ENCODE data around the gene BUB1B. TPM values are rescaled to one million over a fixed set of nuclear protein-coding genes. Genes with fewer than 3 reads are reported as not detected.

BUB1B gene
- total RNA-seq, 2 donors from 2014 or later = 10.2 to 48.3 TPM

GRCh38 chr15:40190591-40190990, 29.7 kb downstream of the BUB1B start:
- Histone ChIP-seq H3K4me3 (no peak overlapping the region), H3K36me3 (no peaks in the 10 kb centered on the region), H3K27me3 (no peaks in the 10 kb centered on the region), H3K9me3 (no peaks in the 10 kb centered on the region), H3K4me1 (no peaks in the 10 kb centered on the region), H3K27ac (no peak overlapping the region), H3K9ac (ENCODE audit: low read depth in 2 of 2, low read length in 2 of 2) (no peak overlapping the region)
- TF ChIP-seq CTCF (IDR thresholded peaks at IDR 0.05) = no peak
- intact Hi-C loops (cut with DNase I) = no loop called here
- no peak for DNase-seq

GRCh38 chr15:40192942-40193341, 32.1 kb downstream of the BUB1B start:
- Histone ChIP-seq H3K4me1 (no peaks in the 10 kb centered on the region), H3K27me3 (no peaks in the 10 kb centered on the region), H3K36me3 (no peaks in the 10 kb centered on the region), H3K9ac (ENCODE audit: low read depth in 2 of 2, low read length in 2 of 2) (no peak overlapping the region), H3K9me3 (no peaks in the 10 kb centered on the region), H3K27ac (no peak overlapping the region), H3K4me3 (no peak overlapping the region)
- no peak for TF ChIP-seq CTCF (IDR thresholded peaks at IDR 0.05)
- intact Hi-C loops (cut with DNase I) = no loop called here
- DNase-seq = no peak

- H3K27ac ChIP-seq = no peak overlapping the region
- H3K36me3 ChIP-seq = no peaks in the 10 kb centered on the region
- H3K9ac ChIP-seq (ENCODE audit: low read depth in 2 of 2, low read length in 2 of 2) = no peak overlapping the region
- no peaks in the 10 kb centered on the region for H3K4me1 ChIP-seq
- H3K9me3 ChIP-seq = no peaks in the 10 kb centered on the region
- H3K27me3 ChIP-seq = no peaks in the 10 kb centered on the region
- no peak for TF ChIP-seq CTCF (IDR thresholded peaks at IDR 0.05)
- H3K4me3 ChIP-seq = no peak overlapping the region
- intact Hi-C loops (cut with DNase I) = no loop called here
- DNase-seq = no peak
These were observed 36.6 kb downstream of the BUB1B start for GRCh38 chr15:40197434-40197833.

GRCh38 chr15:40198355-40199085, 37.7 kb downstream of the BUB1B start:
- intact Hi-C loops (cut with DNase I) = no loop called here
- TF ChIP-seq CTCF (IDR thresholded peaks at IDR 0.05) = no peak
- no peak overlapping the region for H3K4me3 ChIP-seq

GRCh38 chr15:40204100-40204499, 43.2 kb downstream of the BUB1B start:
- Histone ChIP-seq H3K27ac (no peak overlapping the region), H3K9me3 (no peaks in the 10 kb centered on the region), H3K9ac (ENCODE audit: low read depth in 2 of 2, low read length in 2 of 2) (no peak overlapping the region), H3K4me3 (no peak overlapping the region), H3K27me3 (no peaks in the 10 kb centered on the region), H3K36me3 (no peaks in the 10 kb centered on the region), H3K4me1 (no peaks in the 10 kb centered on the region)
- DNase-seq = no peak
- intact Hi-C loops (cut with DNase I) = no loop called here
- no peak for TF ChIP-seq CTCF (IDR thresholded peaks at IDR 0.05)

More at GRCh38 chr15:40198355-40199085, 37.7 kb downstream of the BUB1B start:
- no peaks in the 10 kb centered on the region for H3K4me1 ChIP-seq
- H3K36me3 ChIP-seq = no peaks in the 10 kb centered on the region
- H3K9ac ChIP-seq (ENCODE audit: low read depth in 2 of 2, low read length in 2 of 2) = no peak overlapping the region
- H3K27ac ChIP-seq = no peak overlapping the region
- no peaks in the 10 kb centered on the region for H3K27me3 ChIP-seq
- no peaks in the 10 kb centered on the region for H3K9me3 ChIP-seq
- no peak for DNase-seq

All from colonic mucosa (tissue), 4 donors.